GM13977 (cell line): Measurements from ENCODE around the gene CHAF1A.

Experiments used
- DNase-seq: peaks from one replicate; pipeline ENCODE4 v3.0.0; 2012; ENCODE audit warnings: low spot score
- in situ Hi-C: fragments of 300-500 bp; cut with MboI; formaldehyde crosslinking; loops from one replicate; pipeline ENCODE4 v1.12.0; 2022; ENCODE audit warnings: low sequenced_read_pairs, low pct_unique_long_range_greater_than_20kb, mixed read lengths, inconsistent platforms; ENCODE audit not compliant: unreplicated experiment
- TF ChIP-seq, protein P1 (sequence below): IDR thresholded peaks from 2 replicates; pipeline ENCODE4 v1.5.1; 2012; ENCODE audit warnings: mild to moderate bottlenecking, control low read depth; ENCODE audit not compliant: insufficient read depth; ENCODE audit errors: extremely low read depth, missing control alignments

Gene CHAF1A

DNA sequence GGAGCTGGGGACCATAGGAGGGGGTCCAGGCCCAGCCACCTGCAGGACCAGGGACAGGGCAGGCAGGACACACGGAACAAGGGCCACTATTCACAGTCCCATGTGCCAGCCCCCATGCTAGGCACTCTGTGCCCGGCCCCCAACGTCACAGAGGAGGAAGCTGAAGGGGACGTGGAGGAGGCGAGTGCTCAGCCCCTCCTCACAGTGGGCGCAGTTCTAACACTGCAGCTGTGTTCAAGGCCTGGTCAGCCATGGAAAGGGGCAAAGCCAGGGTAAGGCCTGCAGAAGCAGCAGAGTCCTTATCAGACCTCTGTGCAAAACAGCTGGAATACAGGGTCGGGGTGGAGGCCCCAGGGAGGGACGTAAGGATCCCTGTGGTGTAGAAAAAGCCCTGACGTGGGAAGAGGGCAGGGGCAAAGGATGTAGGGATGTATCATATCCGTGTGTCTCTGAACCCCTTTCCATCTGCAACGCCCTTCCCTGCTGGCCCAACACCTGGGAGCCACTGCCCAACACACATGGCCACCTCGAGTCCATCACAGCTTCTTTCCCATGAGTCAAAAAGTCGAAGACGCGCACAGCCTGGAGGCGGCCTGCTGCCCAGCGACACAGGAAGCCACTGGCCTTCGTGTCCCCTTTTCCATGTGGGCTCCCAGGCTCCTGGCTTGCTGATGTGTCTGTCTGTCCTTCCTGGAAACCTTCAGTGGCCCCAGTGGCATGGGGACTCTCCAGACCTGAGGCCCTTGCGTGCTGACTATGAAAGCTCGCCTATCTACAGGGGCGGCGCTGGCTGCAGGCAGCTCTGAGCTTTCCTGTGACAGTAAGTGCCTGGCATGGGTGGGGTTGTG lies 30.1 kb upstream of the CHAF1A start:
- in situ Hi-C loops = no loop called here
- TF ChIP-seq, protein P1, sequence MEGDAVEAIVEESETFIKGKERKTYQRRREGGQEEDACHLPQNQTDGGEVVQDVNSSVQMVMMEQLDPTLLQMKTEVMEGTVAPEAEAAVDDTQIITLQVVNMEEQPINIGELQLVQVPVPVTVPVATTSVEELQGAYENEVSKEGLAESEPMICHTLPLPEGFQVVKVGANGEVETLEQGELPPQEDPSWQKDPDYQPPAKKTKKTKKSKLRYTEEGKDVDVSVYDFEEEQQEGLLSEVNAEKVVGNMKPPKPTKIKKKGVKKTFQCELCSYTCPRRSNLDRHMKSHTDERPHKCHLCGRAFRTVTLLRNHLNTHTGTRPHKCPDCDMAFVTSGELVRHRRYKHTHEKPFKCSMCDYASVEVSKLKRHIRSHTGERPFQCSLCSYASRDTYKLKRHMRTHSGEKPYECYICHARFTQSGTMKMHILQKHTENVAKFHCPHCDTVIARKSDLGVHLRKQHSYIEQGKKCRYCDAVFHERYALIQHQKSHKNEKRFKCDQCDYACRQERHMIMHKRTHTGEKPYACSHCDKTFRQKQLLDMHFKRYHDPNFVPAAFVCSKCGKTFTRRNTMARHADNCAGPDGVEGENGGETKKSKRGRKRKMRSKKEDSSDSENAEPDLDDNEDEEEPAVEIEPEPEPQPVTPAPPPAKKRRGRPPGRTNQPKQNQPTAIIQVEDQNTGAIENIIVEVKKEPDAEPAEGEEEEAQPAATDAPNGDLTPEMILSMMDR = no peak
- no peak for DNase-seq

DNA sequence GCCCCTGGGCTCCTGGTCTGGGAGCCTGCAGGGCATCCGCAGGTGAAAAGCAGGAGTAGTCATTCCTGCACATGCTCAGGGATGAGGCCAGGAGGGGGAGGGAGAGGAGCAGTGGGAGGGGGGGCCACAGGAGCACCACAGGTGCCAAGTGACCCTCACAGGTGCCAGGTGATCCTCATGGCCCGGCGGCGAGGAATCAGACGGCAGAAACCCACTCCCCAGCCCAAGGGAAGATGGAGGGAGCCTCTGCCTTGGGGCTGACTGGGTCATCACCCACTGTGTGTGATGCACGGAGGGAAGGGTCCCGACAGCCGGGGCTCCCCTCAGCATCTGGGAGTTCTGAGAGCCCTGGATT lies 29.4 kb upstream of the CHAF1A start:
- TF ChIP-seq, protein P1 = no peak
- in situ Hi-C loops = no loop called here
- no peak for DNase-seq

DNA sequence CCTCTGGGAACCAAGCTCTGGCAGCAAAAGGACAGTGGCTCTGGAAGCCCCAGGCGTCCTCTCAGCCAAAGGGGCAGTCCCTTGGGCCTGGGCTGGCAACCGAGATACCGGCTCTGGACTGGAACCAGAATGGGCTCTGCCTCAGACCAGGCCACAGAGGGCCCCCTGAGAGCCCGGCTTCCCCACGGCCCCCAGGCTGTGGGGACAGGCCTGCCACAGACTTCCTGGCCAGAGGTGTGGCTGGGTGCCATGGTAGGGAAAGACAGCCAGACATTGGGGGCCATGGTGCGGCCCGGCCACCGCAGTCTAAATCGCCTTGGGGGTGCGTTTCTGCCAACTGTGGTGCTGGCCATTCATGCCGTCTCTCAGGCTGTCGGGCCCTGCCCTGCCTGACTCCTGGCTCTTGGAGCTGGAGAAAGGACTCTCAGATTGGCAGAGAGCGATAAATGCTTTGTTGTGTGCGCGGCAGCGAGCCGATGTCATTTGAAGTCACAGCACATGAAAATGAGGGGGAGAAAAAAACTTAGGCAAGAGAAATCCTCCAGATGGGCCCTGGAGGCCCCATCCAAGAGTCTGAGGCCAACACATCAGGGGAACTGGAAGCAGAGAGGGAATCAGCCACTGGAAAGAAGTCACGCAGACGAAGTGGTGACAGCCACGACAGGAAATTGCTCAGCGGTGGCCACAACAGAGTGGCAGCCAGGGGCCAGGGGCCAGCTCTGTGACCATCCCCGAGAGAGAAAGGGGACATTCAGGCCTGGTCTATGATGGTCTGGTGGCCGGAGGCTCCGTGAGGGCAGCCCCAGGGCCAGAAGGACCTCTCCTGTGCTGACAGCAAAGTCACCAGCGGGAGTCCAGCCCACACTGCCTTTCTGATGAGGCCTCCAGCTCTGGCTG lies 28.6 kb upstream of the CHAF1A start:
- DNase-seq = no peak
- in situ Hi-C loops = no loop called here

DNA sequence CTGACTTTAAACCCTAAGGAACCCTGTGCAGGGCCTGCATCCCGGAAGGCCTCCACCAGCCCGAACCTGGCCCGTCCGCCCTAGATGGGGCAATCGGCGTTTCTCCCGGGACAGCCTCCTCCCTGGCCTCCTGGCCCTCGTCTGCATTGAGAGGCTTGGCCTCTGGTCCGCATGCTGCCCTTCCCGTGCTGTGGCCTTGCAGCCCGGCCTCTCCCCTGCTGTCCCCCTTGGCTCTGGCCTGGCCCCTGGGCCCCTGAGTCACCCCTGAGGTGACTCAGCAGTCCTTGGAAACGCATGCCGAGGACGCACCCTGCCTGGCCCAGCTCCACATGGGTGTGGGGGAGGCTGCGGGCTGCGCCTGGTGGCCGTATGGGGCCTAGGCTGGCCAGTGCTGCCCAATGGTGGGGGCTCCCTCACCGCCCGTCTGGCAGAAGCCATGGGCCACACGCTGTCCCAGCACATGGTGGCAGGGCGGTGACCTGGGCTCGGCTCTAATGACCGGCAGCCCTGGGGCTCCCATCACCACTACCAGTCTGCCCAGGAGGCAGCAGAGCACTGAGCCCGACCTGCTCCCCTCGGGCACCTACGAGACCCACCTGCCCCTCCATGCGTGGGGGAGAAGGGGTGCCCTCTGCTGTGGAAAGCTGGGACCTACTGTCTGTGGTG lies 27.8 kb upstream of the CHAF1A start:
- in situ Hi-C loops = no loop called here
- no peak for DNase-seq
- TF ChIP-seq, protein P1 = no peak

More for the DNA sequence above, 28.6 kb upstream of the CHAF1A start:
- TF ChIP-seq, protein P1 = no peak

DNA sequence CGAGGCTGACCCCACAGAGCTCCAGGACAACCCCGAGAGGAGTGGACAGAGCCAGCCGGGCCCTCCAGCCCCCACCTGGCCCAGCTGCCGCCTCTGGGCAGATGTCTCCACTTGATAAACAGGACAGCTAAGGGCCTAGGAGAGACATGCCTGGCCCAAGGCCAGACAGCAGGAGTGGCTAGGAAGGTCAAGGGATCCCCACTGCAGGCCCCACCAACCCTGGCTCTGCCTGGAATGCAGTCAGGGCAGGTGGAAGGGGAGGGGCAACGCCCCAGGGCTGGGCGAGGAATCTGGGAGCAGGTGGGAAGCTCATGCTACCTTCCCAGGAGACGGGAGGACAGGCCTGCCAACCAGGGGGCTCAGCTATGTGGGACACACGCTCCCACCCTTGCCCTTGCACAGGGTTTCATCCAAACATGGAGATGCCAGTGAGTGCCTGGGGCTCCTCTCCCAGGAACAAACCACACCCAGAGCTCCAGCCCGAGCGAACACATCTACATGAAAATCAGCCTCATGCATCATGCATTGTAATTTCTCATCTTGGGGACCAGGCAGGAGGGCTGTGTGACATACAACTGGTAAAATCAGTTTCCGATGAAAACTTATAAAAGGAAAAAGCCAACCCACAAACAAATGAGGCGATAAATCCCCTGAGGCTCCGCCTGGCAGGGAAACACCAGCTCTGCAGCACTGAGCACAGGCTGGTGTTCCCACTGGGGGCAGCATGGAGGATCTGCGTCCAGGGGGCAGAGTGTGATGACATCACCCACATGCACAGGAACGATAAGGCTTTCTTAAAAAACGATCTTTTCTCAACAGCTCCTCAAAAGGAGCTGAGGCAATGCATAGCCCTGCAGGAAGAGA lies 27.0 kb upstream of the CHAF1A start:
- TF ChIP-seq, protein P1 = peak; percentile 28
- peak; percentile 62 for DNase-seq
- in situ Hi-C loops = no loop called here
